HG03175 (cell line): ENCODE results near the gene AFTPH.

Experiments
- ATAC-seq: cut with Tn5 transposase; IDR thresholded peaks from one replicate; pipeline ENCODE4 v1.9.1; 2021; ENCODE audit warnings: mild to moderate bottlenecking, moderate library complexity; ENCODE audit not compliant: unreplicated experiment

AFTPH gene

GRCh38 chr2:64627860-64628841 lies 104.0 kb downstream of the AFTPH start:
- ATAC-seq, result no peak

- ATAC-seq, result no peak
Measured at GRCh38 chr2:64629329-64629781, 105.2 kb downstream of the AFTPH start.

GRCh38 chr2:64629875-64630274 lies 105.7 kb downstream of the AFTPH start:
- ATAC-seq, result no peak

GRCh38 chr2:64630752-64631151 lies 106.6 kb downstream of the AFTPH start:
- ATAC-seq, result no peak

GRCh38 chr2:64631771-64632170 lies 107.6 kb downstream of the AFTPH start:
- ATAC-seq, result no peak

GRCh38 chr2:64632835-64633819 lies 109.0 kb downstream of the AFTPH start:
- no peak for ATAC-seq

GRCh38 chr2:64634345-64635267 lies 110.5 kb downstream of the AFTPH start:
- no peak for ATAC-seq

GRCh38 chr2:64635976-64636911 lies 112.1 kb downstream of the AFTPH start:
- peak; percentile 67 for ATAC-seq

- peak; percentile 62 for ATAC-seq
Measured at GRCh38 chr2:64637000-64637635, 113.0 kb downstream of the AFTPH start.

- no peak for ATAC-seq
Measured at GRCh38 chr2:64637931-64638330, 113.8 kb downstream of the AFTPH start.

GRCh38 chr2:64638502-64639120 lies 114.5 kb downstream of the AFTPH start:
- ATAC-seq, result no peak

GRCh38 chr2:64639691-64640090 lies 115.6 kb downstream of the AFTPH start:
- ATAC-seq, result no peak

GRCh38 chr2:64640153-64641044 lies 116.3 kb downstream of the AFTPH start:
- ATAC-seq, result no peak

- ATAC-seq, result no peak
Measured at GRCh38 chr2:64641599-64641998, 117.5 kb downstream of the AFTPH start.
